ENCODE results near the gene QSER1.
"Not testable (repeated sequence)": the region's sequence is repeated elsewhere in the genome, so short reads cannot be mapped to it uniquely, and the experiment has no call there.

The QSER1 gene

DNA sequence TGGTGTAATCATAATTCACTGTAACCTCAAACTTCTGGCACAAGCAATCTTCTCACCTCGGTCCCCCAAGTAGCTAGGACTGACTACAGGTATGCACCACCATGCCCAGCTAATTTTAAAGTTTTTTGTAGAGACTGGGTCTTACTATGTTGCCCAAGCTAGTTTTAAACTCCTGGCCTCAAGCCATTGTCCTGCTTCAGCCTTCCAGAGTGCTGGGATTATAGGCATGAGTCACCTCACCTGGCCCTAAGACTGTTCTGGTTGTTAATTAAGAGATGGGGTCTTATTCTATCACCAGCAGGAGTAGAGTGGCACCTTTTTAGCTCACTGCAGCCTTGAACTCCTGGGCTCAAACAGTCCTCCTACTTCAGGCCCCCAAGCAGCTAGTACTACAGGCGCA lies 71.1 kb downstream of the QSER1 start:
- H3K79me2 ChIP-seq (ENCODE audit: insufficient read depth, low read length) = no peaks in the 10 kb centered on the region
- H3K9ac ChIP-seq (ENCODE audit: low read length) = no peak overlapping the region
- H4K20me1 ChIP-seq (ENCODE audit: low read depth, low read length) = no peaks in the 10 kb centered on the region
- H3K9me2 ChIP-seq (replicated peaks; ENCODE audit: insufficient read depth, low read length) = no peaks in the 10 kb centered on the region
- H3K27me3 ChIP-seq (ENCODE audit: low read length) = no peaks in the 10 kb centered on the region
- H2AFZ ChIP-seq (ENCODE audit: low read depth, low read length, severe bottlenecking) = no peak overlapping the region
- no peaks in the 10 kb centered on the region for H3F3A ChIP-seq (ENCODE audit: insufficient read depth)
- H3K4me2 ChIP-seq (ENCODE audit: low read depth, low read length, poor library complexity, severe bottlenecking) = no peak overlapping the region
- no peak for TF ChIP-seq EZH2phosphoT487 (conservative IDR thresholded peaks at IDR 0.05; ENCODE audit: low read length)
- H3K4me3 ChIP-seq (ENCODE audit: insufficient read depth, low read length, poor library complexity, severe bottlenecking) = no peak overlapping the region
- H3K9me3 ChIP-seq (ENCODE audit: insufficient read depth, low read length) = no peaks in the 10 kb centered on the region
- peaks cover 10% of the 10 kb centered on the region; the same call in 1 of the 2 replicates for H3K36me3 ChIP-seq (ENCODE audit: low read length)
- H3K27ac ChIP-seq (ENCODE audit: low read depth, low read length) = no peak overlapping the region

DNA sequence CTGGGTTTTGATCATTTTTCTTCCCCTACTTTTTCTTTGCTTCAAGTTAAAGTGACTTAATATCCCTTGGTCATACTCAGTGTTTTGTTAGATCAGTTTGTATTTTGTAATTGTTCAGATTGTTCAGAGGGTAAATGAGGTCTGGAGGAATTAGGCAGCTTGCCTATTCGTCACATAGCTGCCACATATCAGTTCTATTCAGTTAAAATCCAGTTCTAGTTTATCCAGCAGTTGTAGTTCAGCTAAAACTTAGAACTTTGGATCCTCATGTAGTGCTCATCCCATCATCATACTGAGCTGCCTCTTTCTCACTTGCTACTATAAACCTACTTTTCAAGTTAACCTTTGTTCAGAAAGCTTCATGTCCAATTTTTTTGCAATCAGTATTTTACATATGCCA lies 75.9 kb downstream of the QSER1 start:
- no peaks in the 10 kb centered on the region; the same call in 1 of the 2 replicates for H3K36me3 ChIP-seq (ENCODE audit: low read length)
- H3K27me3 ChIP-seq (ENCODE audit: low read length) = no peaks in the 10 kb centered on the region
- TF ChIP-seq, protein P1, sequence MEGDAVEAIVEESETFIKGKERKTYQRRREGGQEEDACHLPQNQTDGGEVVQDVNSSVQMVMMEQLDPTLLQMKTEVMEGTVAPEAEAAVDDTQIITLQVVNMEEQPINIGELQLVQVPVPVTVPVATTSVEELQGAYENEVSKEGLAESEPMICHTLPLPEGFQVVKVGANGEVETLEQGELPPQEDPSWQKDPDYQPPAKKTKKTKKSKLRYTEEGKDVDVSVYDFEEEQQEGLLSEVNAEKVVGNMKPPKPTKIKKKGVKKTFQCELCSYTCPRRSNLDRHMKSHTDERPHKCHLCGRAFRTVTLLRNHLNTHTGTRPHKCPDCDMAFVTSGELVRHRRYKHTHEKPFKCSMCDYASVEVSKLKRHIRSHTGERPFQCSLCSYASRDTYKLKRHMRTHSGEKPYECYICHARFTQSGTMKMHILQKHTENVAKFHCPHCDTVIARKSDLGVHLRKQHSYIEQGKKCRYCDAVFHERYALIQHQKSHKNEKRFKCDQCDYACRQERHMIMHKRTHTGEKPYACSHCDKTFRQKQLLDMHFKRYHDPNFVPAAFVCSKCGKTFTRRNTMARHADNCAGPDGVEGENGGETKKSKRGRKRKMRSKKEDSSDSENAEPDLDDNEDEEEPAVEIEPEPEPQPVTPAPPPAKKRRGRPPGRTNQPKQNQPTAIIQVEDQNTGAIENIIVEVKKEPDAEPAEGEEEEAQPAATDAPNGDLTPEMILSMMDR (IDR thresholded peaks at IDR 0.05; ENCODE audit: insufficient read depth, low read length, poor library complexity, severe bottlenecking) = no peak
- no peak for TF ChIP-seq EZH2phosphoT487 (conservative IDR thresholded peaks at IDR 0.05; ENCODE audit: low read length)

DNA sequence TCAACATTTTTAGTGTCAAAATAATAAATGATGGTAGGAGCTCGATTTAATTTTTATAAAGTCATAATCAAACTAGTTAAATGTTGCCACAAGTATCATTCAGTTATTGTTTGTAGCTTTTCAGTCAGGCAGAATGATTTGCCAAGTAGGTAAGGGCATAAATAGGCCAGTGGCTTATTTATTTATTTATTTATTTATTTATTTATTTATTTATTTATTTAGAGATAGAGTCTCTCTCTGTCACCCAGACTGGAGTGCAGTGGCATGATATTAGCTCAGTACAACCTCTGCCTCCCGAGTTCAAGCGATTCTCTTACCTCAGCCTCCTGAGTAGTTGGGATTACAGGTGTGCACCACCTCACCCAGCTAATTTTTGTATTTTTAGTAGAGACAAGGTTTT lies 79.6 kb downstream of the QSER1 start:
- not testable (repeated sequence) for H3K9ac ChIP-seq (ENCODE audit: low read length); H4K20me1 ChIP-seq (ENCODE audit: low read depth, low read length); H3K9me3 ChIP-seq (ENCODE audit: insufficient read depth, low read length); H3K9me2 ChIP-seq (replicated peaks; ENCODE audit: insufficient read depth, low read length); H3K79me2 ChIP-seq (ENCODE audit: insufficient read depth, low read length); H3K27me3 ChIP-seq (ENCODE audit: low read length); H3K4me3 ChIP-seq (ENCODE audit: insufficient read depth, low read length, poor library complexity, severe bottlenecking); H3K4me2 ChIP-seq (ENCODE audit: low read depth, low read length, poor library complexity, severe bottlenecking); H3F3A ChIP-seq (ENCODE audit: insufficient read depth); H3K36me3 ChIP-seq (ENCODE audit: low read length); H3K27ac ChIP-seq (ENCODE audit: low read depth, low read length); H2AFZ ChIP-seq (ENCODE audit: low read depth, low read length, severe bottlenecking)

More for the DNA sequence above, 75.9 kb downstream of the QSER1 start:
- Histone ChIP-seq H3K9me3 (ENCODE audit: insufficient read depth, low read length) (no peaks in the 10 kb centered on the region), H3K4me3 (ENCODE audit: insufficient read depth, low read length, poor library complexity, severe bottlenecking) (no peak overlapping the region), H3K79me2 (ENCODE audit: insufficient read depth, low read length) (no peaks in the 10 kb centered on the region), H3K4me2 (ENCODE audit: low read depth, low read length, poor library complexity, severe bottlenecking) (no peak overlapping the region), H2AFZ (ENCODE audit: low read depth, low read length, severe bottlenecking) (no peak overlapping the region), H3K27ac (ENCODE audit: low read depth, low read length) (no peak overlapping the region), H3F3A (ENCODE audit: insufficient read depth) (no peaks in the 10 kb centered on the region), H3K9ac (ENCODE audit: low read length) (no peak overlapping the region), H3K9me2 (replicated peaks; ENCODE audit: insufficient read depth, low read length) (no peaks in the 10 kb centered on the region), H4K20me1 (ENCODE audit: low read depth, low read length) (no peaks in the 10 kb centered on the region)

DNA sequence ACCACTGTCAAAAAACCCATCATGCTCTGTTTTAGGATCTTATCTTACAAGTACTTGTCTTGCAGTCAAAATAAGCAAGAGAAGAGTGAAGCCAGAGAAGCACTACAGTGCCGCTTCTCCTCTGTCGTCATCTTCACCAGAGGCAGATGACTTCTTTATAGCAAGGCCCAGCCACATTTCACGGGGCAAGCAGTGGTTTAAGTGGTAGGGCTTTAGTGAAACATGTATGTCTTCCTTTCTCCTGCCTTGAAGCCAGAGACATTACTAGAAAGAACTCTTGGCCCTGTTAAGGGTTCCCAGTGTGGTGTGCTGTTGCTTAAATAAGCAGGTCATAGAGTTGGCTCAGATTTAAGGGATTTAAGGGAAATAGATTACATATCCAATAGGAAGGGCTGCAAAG lies 80.2 kb downstream of the QSER1 start:
- H3K4me2 ChIP-seq (ENCODE audit: low read depth, low read length, poor library complexity, severe bottlenecking) = no peak overlapping the region
- no peaks in the 10 kb centered on the region for H4K20me1 ChIP-seq (ENCODE audit: low read depth, low read length)
- H3K9me3 ChIP-seq (ENCODE audit: insufficient read depth, low read length) = no peaks in the 10 kb centered on the region
- no peak overlapping the region for H3K27ac ChIP-seq (ENCODE audit: low read depth, low read length)
- no peaks in the 10 kb centered on the region for H3K9me2 ChIP-seq (replicated peaks; ENCODE audit: insufficient read depth, low read length)
- TF ChIP-seq, protein P1 (IDR thresholded peaks at IDR 0.05; ENCODE audit: insufficient read depth, low read length, poor library complexity, severe bottlenecking) = no peak
- no peak for TF ChIP-seq EZH2phosphoT487 (conservative IDR thresholded peaks at IDR 0.05; ENCODE audit: low read length)
- no peak overlapping the region for H2AFZ ChIP-seq (ENCODE audit: low read depth, low read length, severe bottlenecking)
- H3F3A ChIP-seq (ENCODE audit: insufficient read depth) = 0 out of 2 replicates have a peak, but pooled peaks cover 4% of the 10 kb centered on the region
- H3K4me3 ChIP-seq (ENCODE audit: insufficient read depth, low read length, poor library complexity, severe bottlenecking) = no peak overlapping the region
- H3K9ac ChIP-seq (ENCODE audit: low read length) = no peak overlapping the region
- no peaks in the 10 kb centered on the region for H3K79me2 ChIP-seq (ENCODE audit: insufficient read depth, low read length)
- no peaks in the 10 kb centered on the region; the same call in 1 of the 2 replicates for H3K36me3 ChIP-seq (ENCODE audit: low read length)
- H3K27me3 ChIP-seq (ENCODE audit: low read length) = no peaks in the 10 kb centered on the region

All from SU-DHL-6 (cell line).